Gastrocnemius medialis (tissue), 4 donors: Measurements from ENCODE around the gene CFDP1. TPM values are rescaled to one million over a fixed set of nuclear protein-coding genes. Genes with fewer than 3 reads are reported as not detected.
"Not testable (repeated sequence)": the region's sequence is repeated elsewhere in the genome, so short reads cannot be mapped to it uniquely, and the experiment has no call there.

Experiments
- ATAC-seq, 2 donors: fragments of 150-250 bp; one replicate each; pipeline ENCODE4 v1.9.1; 2016
- DNase-seq, 2 donors: peaks; one replicate each; pipeline ENCODE4 v3.0.0-alpha.2; 2019
- H3K27ac ChIP-seq, 4 donors: fragments of 200-600 bp; sonication (generic); 1 replicate in 1 of 4; 2 replicates in 3 of 4; pipeline ENCODE4 v1.5.1; 2016 to 2018; ENCODE audit warnings: mild to moderate bottlenecking in 2 of 4, moderate library complexity in 1 of 4
- H3K27me3 ChIP-seq, 3 donors: fragments of 200-600 bp; sonication (generic) in 2 of 3; 1 replicate in 1 of 3; 2 replicates in 2 of 3; pipeline versions ENCODE4 v1.5.1 to v1.6.0; 2016 to 2019; ENCODE audit warnings: mild to moderate bottlenecking in 1 of 3, moderate library complexity in 1 of 3
- H3K36me3 ChIP-seq, 2 donors: fragments of 200-600 bp; sonication (generic) in 1 of 2; one replicate each; pipeline ENCODE4 v1.5.1; 2017 to 2018
- H3K4me1 ChIP-seq, 2 donors: fragments of 200-600 bp; sonication (generic) in 1 of 2; one replicate each; pipeline ENCODE4 v1.5.1; 2016 to 2017; ENCODE audit warnings: mild to moderate bottlenecking in 2 of 2
- H3K4me3 ChIP-seq, 4 donors: fragments of 200-600 bp; sonication (generic) in 3 of 4; 1 replicate in 1 of 4; 2 replicates in 3 of 4; pipeline ENCODE4 v1.5.1; 2016 to 2019; ENCODE audit warnings: mild to moderate bottlenecking in 2 of 4
- H3K9me3 ChIP-seq, 3 donors: fragments of 200-600 bp; sonication (generic) in 2 of 3; 1 replicate in 1 of 3; 2 replicates in 2 of 3; pipeline ENCODE4 v1.5.1; 2016 to 2019
- CTCF ChIP-seq, 5 experiments: fragments of 450-650 bp in 3 of 5; fragments of 200-600 bp in 2 of 5; sonication (generic) in 2 of 5; IDR thresholded peaks in 4 of 5; conservative IDR thresholded peaks in 1 of 5; 1 replicate in 4 of 5; 2 replicates in 1 of 5; pipeline ENCODE4 v1.5.1; 2016 to 2019; ENCODE audit warnings: antibody characterized with exemption in 5 of 5, mild to moderate bottlenecking in 3 of 5, moderate library complexity in 3 of 5
- POLR2A ChIP-seq, 2 donors: fragments of 450-650 bp; IDR thresholded peaks; one replicate each; pipeline ENCODE4 v1.6.1; 2017; ENCODE audit warnings: antibody characterized with exemption in 2 of 2, mild to moderate bottlenecking in 2 of 2, moderate library complexity in 2 of 2
- in situ Hi-C, 4 donors: fragments of 200-750 bp; cut with MboI; loops; one replicate each; pipeline versions ENCODE4 v1.15.0 to v1.8.0; 2017; ENCODE audit warnings: low sequenced_read_pairs in 4 of 4
- intact Hi-C: fragments of 100-400 bp; cut with DNase I; formaldehyde crosslinking; loops from one replicate; pipeline ENCODE4 v1.15.1; 2023; ENCODE audit warnings: low total_unique reads
- total RNA-seq, 4 donors: library from RNA; depleted of rRNA; stranded (reverse); fragments of >200 nt; gene quantifications; one replicate each; pipeline versions ENCODE4 v1.1.0 to v1.2.3, GENCODE V29; 2016

The CFDP1 gene
- total RNA-seq, 4 donors from 2014 or later = 20.4 to 28.6 (median 24.2) TPM

DNA sequence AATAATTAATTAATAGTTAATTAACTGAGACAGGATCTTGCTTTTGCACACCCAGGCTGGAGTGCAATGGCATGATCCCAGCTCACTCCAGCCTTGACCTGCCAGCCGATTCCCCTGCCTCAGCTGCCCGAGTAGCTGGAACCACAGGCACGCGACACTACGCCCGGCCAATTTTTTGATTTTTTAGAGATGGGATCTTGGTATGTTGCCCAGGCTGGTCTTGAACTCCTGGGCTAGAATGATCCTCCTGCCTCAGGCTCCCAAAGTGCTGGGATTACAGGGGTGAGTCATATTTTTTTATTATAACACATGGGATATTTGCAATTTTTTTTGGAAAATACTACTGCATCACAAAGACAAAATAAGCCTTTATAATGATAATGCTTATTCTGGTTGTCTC is 151.5 kb downstream of the CFDP1 start:
- Histone ChIP-seq H3K27ac (no peak overlapping the region), H3K36me3 (no peaks in the 10 kb centered on the region), H3K9me3 (no peaks in the 10 kb centered on the region), H3K27me3 (no peaks in the 10 kb centered on the region), H3K4me1 (no peaks in the 10 kb centered on the region), H3K4me3 (no peak overlapping the region)
- TF ChIP-seq CTCF (IDR thresholded peaks at IDR 0.05 in 4 of 5, conservative IDR thresholded peaks at IDR 0.05 in 1 of 5) = no peak
- no peak for TF ChIP-seq POLR2A (IDR thresholded peaks at IDR 0.05)
- DNase-seq (no peak), ATAC-seq (no peak)
- in situ Hi-C loops = no loop called here
- intact Hi-C loops = no loop called here

GRCh38 chr16:75281009-75281408 is 152.3 kb downstream of the CFDP1 start:
- H3K4me1 ChIP-seq, H3K27ac ChIP-seq, H3K4me3 ChIP-seq, H3K36me3 ChIP-seq, intact Hi-C loops, H3K27me3 ChIP-seq, in situ Hi-C loops, DNase-seq, ATAC-seq, H3K9me3 ChIP-seq: not testable (repeated sequence)

- in situ Hi-C loops (no loop called here), intact Hi-C loops (no loop called here)
- no peak for TF ChIP-seq POLR2A (IDR thresholded peaks at IDR 0.05)
- H3K36me3 ChIP-seq = no peaks in the 10 kb centered on the region
- no peaks in the 10 kb centered on the region for H3K4me1 ChIP-seq
- H3K27me3 ChIP-seq = no peaks in the 10 kb centered on the region
- no peaks in the 10 kb centered on the region for H3K9me3 ChIP-seq
- ATAC-seq = no peak
- DNase-seq = no peak
- no peak overlapping the region for H3K27ac ChIP-seq
- H3K4me3 ChIP-seq = no peak overlapping the region
These were observed 152.9 kb downstream of the CFDP1 start for GRCh38 chr16:75280331-75280804.

DNA sequence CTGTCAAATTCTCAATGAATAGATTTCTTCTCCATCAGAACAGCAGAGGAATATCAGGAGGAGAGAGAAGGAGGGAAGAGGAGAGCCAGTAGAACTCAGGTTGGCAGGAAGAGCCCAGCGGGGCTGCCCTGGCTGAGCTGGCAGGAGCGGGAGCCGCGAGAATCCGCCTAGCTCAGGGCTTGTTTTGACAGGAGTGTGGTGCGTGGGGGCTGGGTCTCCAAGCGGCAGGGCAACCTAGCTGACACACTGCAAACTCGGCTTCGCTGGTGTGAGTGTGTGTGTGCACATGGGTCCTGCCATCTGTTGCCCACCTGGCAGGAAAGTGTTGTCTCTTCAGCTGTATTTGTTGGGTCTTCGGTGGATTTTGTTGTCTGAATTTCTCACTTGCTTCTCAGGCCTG is 154.0 kb downstream of the CFDP1 start:
- no peaks in the 10 kb centered on the region for H3K4me1 ChIP-seq
- TF ChIP-seq POLR2A (IDR thresholded peaks at IDR 0.05) (no peak), CTCF (IDR thresholded peaks at IDR 0.05 in 4 of 5, conservative IDR thresholded peaks at IDR 0.05 in 1 of 5) (no peak)
- in situ Hi-C loops = no loop called here
- H3K27me3 ChIP-seq = no peaks in the 10 kb centered on the region
- intact Hi-C loops = no loop called here
- no peak overlapping the region for H3K4me3 ChIP-seq
- no peak overlapping the region for H3K27ac ChIP-seq
- DNase-seq = no peak
- H3K36me3 ChIP-seq = no peaks in the 10 kb centered on the region
- no peak for ATAC-seq
- no peaks in the 10 kb centered on the region for H3K9me3 ChIP-seq

- TF ChIP-seq CTCF (IDR thresholded peaks at IDR 0.05 in 4 of 5, conservative IDR thresholded peaks at IDR 0.05 in 1 of 5) (no peak), POLR2A (IDR thresholded peaks at IDR 0.05) (no peak)
- intact Hi-C loops (no loop called here), in situ Hi-C loops (no loop called here)
- Histone ChIP-seq H3K4me1 (peaks cover 1 to 2% of the 10 kb centered on the region in 2 donors), H3K4me3 (no peak overlapping the region), H3K36me3 (no peaks in the 10 kb centered on the region), H3K9me3 (no peaks in the 10 kb centered on the region), H3K27me3 (no peaks in the 10 kb centered on the region), H3K27ac (no peak overlapping the region)
- DNase-seq (no peak), ATAC-seq (no peak)
These were observed 160.0 kb downstream of the CFDP1 start for GRCh38 chr16:75273054-75273925.

- in situ Hi-C loops, H3K9me3 ChIP-seq, H3K27me3 ChIP-seq, H3K27ac ChIP-seq, H3K4me3 ChIP-seq, H3K4me1 ChIP-seq, intact Hi-C loops, DNase-seq, ATAC-seq, H3K36me3 ChIP-seq: not testable (repeated sequence)
These were observed 160.7 kb downstream of the CFDP1 start for GRCh38 chr16:75272629-75273028.
